Measurements from ENCODE around the gene PLAU. TPM values are rescaled to one million over a fixed set of nuclear protein-coding genes. Genes with fewer than 3 reads are reported as not detected.

Gene PLAU
- total and polyA plus RNA-seq, 2 of the 4 experiments (the other 2 are of a cell fraction) = 123 to 283 TPM

DNA sequence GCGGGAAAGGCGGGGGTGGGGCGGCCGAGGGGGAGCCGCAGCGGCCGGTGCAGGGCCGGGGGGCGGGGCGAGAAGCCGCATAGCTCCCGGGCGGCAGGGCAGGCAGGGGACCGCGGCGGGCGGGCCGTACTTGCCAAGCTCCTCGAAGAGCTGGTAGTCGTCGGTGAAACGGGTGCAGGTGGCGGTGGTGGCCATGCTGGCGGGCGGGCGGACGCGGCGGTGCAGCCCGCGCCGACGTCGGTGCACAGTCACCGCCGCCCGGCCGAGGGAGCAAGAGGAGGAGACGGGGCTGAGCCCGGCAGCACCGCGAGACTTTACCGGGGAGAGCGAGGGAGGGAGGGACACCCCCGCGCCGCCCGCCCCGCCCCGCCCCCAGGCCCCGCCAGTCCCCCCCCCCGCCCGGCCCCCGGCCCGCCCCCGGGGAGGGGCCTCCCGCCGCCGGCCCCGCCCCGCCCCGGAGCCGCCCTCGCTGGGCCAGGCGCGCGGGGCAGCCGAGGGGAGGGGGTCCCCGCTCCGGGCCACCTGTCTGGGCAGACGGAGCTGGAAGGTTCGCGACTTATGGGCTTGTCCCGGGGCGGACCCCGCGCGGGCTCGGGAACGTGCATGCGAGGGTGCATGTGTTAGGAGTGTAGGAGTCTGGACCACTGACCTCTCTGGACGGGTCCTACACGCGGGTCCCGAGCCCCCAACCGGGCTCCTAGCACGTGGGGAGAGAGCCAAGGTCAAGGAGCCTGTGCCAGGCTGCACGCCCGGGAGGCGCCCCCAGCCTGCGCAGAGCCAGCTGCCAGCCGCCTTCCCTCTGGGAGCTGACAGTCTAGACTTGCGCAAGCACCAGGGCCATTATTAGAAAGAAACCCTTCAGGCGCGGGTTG is 36.4 kb upstream of the PLAU start, which contains the start of gene CAMK2G:
CAMK2G (minus strand) TSS at position 289 of the 872 bp plus-strand sequence; CDS start at position 195, 94 bp downstream.
- peak; percentile 79 for DNase-seq
- Histone ChIP-seq H3K4me1 (ENCODE audit: control insufficient read depth, insufficient read depth, low read length) (peaks cover 11% of the 10 kb centered on the region), H2BK20ac (ENCODE audit: low read depth, low read length) (no peak within 1 kb of the TSS), H3K23ac (ENCODE audit: low read depth, low read length) (peak within 1 kb of the TSS; percentile 82; the same call in 1 of the 2 replicates), H2BK5ac (ENCODE audit: low read depth, low read length, poor library complexity, severe bottlenecking) (peak within 1 kb of the TSS; percentile 53), H3K56ac (ENCODE audit: extremely low read depth, insufficient read depth, low read length) (no peak within 1 kb of the TSS), H3K27me3 (ENCODE audit: control insufficient read depth, insufficient read depth, low read length) (no peaks in the 10 kb centered on the region), H3K36me3 (ENCODE audit: control insufficient read depth, insufficient read depth, low read length) (peaks cover 14% of the 10 kb centered on the region; the same call in 1 of the 2 replicates), H3K4me3 (ENCODE audit: insufficient read depth, low read depth, low read length) (peak within 1 kb of the TSS; percentile 100), H4K20me1 (ENCODE audit: insufficient read depth, low read length) (peaks cover 24% of the 10 kb centered on the region), H3K27ac (ENCODE audit: insufficient read depth, low read length) (peak within 1 kb of the TSS; percentile 83), H2AK9ac (replicated peaks; ENCODE audit: low read depth, low read length, poor library complexity) (peak within 1 kb of the TSS; percentile 43), H4K8ac (ENCODE audit: low read depth in 2 of 2, low read length in 2 of 2) (peak within 1 kb of the TSS in 1 of 2 experiments; percentile 47; a peak in 1 of 4 replicates), H3K4me2 (ENCODE audit: low read depth, low read length) (peak within 1 kb of the TSS; percentile 96), H3K79me1 (ENCODE audit: low read depth in 1 of 2, low read length in 2 of 2) (peaks cover 29 to 39% of the 10 kb centered on the region in 2 experiments), H3K9me3 (ENCODE audit: control insufficient read depth, insufficient read depth, low read length) (no peaks in the 10 kb centered on the region), H3K9me1 (ENCODE audit: insufficient read depth, low read length) (peaks cover 6% of the 10 kb centered on the region), H2BK120ac (ENCODE audit: low read depth, low read length) (no peak within 1 kb of the TSS), H4K5ac (ENCODE audit: low read depth, low read length) (no peak within 1 kb of the TSS; the same call in 1 of the 2 replicates), H2AFZ (replicated peaks; ENCODE audit: low read length, poor library complexity) (peak within 1 kb of the TSS; percentile 99), H3K18ac (ENCODE audit: low read depth, low read length) (no peak within 1 kb of the TSS; the same call in 1 of the 2 replicates), H4K91ac (ENCODE audit: insufficient read depth, low read depth, low read length) (no peak within 1 kb of the TSS; the same call in 1 of the 2 replicates), H3K9ac (ENCODE audit: low read depth, low read length) (peak within 1 kb of the TSS; percentile 87), H3K14ac (replicated peaks; ENCODE audit: low read depth, low read length) (peak within 1 kb of the TSS; percentile 45; the same call in 1 of the 2 replicates), H2BK15ac (ENCODE audit: low read depth, low read length) (no peak within 1 kb of the TSS), H3K4ac (ENCODE audit: low read depth, low read length) (0 out of 2 replicates have a peak within 1 kb of the TSS, but pooled peaks have one; percentile 23), H2AK5ac (ENCODE audit: low read depth, low read length) (no peak within 1 kb of the TSS; the same call in 1 of the 2 replicates)
- no TSS peak for BruUV-seq (replicated peaks)
- CTCF ChIA-PET = interaction anchor here (0.6 kb wide), 1 partner anchor 42 kb away, joined by 3 read pairs; no protein-coding TSS in a partner anchor
- dilution Hi-C loops (cut with HindIII; ENCODE audit: low sequenced_read_pairs, unreplicated experiment) = no loop called here
- 2% methylated on average over 38 of the region's 95 CpGs; no CpG with 5 or more reads in 1 of the 2 experiments for WGBS, 2 experiments (ENCODE audit: extremely low coverage in 2 of 2, insufficient read length in 1 of 2)
- in situ Hi-C loops (cut with MboI; ENCODE audit: low sequenced_read_pairs) = no loop called here
- intact Hi-C loops (cut with micrococcal nuclease) = no loop called here
- POLR2A ChIA-PET (ENCODE audit: unreplicated experiment) = no interaction called here
- peak; percentile 95 for ATAC-seq (ENCODE audit: low read depth)
- TF ChIP-seq, protein P1, sequence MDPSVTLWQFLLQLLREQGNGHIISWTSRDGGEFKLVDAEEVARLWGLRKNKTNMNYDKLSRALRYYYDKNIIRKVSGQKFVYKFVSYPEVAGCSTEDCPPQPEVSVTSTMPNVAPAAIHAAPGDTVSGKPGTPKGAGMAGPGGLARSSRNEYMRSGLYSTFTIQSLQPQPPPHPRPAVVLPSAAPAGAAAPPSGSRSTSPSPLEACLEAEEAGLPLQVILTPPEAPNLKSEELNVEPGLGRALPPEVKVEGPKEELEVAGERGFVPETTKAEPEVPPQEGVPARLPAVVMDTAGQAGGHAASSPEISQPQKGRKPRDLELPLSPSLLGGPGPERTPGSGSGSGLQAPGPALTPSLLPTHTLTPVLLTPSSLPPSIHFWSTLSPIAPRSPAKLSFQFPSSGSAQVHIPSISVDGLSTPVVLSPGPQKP (IDR thresholded peaks at IDR 0.05; ENCODE audit: borderline replicate concordance, low read depth, low read length) = no peak
- TF ChIP-seq CEBPB (IDR thresholded peaks at IDR 0.05; ENCODE audit: low read depth, low read length) (peak; percentile 92), MAFK (IDR thresholded peaks at IDR 0.05; ENCODE audit: low read depth, low read length) (no peak), MXI1 (IDR thresholded peaks at IDR 0.05; ENCODE audit: borderline replicate concordance, low read depth, low read length) (peak; percentile 73; the same call in 1 of the 2 replicates), RCOR1 (IDR thresholded peaks at IDR 0.05; ENCODE audit: insufficient replicate concordance, low read length) (no peak), CTCF (conservative IDR thresholded peaks at IDR 0.05; ENCODE audit: low read depth, low read length) (no peak), RAD21 (IDR thresholded peaks at IDR 0.05; ENCODE audit: low read length) (no peak), RFX5 (IDR thresholded peaks at IDR 0.05; ENCODE audit: low read depth, low read length) (no peak), SMC3 (IDR thresholded peaks at IDR 0.05; ENCODE audit: low read depth, low read length) (no peak), BHLHE40 (IDR thresholded peaks at IDR 0.05; ENCODE audit: low read depth, low read length) (no peak), CHD1 (IDR thresholded peaks at IDR 0.05; ENCODE audit: low read depth, low read length) (no peak), POLR2A (IDR thresholded peaks at IDR 0.05; ENCODE audit: low read depth, low read length) (peak; percentile 31; the same call in 1 of the 2 replicates)
- TF ChIP-seq, protein P2, sequence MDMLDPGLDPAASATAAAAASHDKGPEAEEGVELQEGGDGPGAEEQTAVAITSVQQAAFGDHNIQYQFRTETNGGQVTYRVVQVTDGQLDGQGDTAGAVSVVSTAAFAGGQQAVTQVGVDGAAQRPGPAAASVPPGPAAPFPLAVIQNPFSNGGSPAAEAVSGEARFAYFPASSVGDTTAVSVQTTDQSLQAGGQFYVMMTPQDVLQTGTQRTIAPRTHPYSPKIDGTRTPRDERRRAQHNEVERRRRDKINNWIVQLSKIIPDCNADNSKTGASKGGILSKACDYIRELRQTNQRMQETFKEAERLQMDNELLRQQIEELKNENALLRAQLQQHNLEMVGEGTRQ (IDR thresholded peaks at IDR 0.05; ENCODE audit: low read depth, low read length) = no peak
